ENCODE measurements around the gene NFRKB. TPM values are rescaled to one million over a fixed set of nuclear protein-coding genes. Genes with fewer than 3 reads are reported as not detected.
A peak's percentile ranks its signal among the peaks of the same experiment; 100 is the strongest.
"Not testable (repeated sequence)": the region's sequence is repeated elsewhere in the genome, so short reads cannot be mapped to it uniquely, and the experiment has no call there.

NFRKB gene
- total RNA-seq, 2 donors from 2014 or later, result 29.6 to 34.8 TPM

- Mint-ChIP-seq H3K36me3 (ENCODE audit: insufficient read depth in 2 of 2) (no peaks in the 10 kb centered on the region), H3K27me3 (ENCODE audit: low read depth) (no peaks in the 10 kb centered on the region), H3K27ac (peak overlapping the region; percentile 67), H3K9me3 (no peaks in the 10 kb centered on the region), H3K4me1 (ENCODE audit: low read depth) (peaks cover 30% of the 10 kb centered on the region), H3K4me3 (no peak overlapping the region)
- DNase-seq (no peak), ATAC-seq (replicated peaks in 1 of 2) (no peak)
Measured at GRCh38 chr11:129849447-129850130, 45.8 kb downstream of the NFRKB start.

- not testable (repeated sequence) for H3K27me3 Mint-ChIP-seq (ENCODE audit: low read depth); H3K36me3 Mint-ChIP-seq (ENCODE audit: insufficient read depth in 2 of 2); H3K4me3 Mint-ChIP-seq; DNase-seq; H3K27ac Mint-ChIP-seq; ATAC-seq (replicated peaks in 1 of 2); H3K9me3 Mint-ChIP-seq
- peaks cover 16% of the 10 kb centered on the region for H3K4me1 Mint-ChIP-seq (ENCODE audit: low read depth)
Measured at GRCh38 chr11:129847361-129847760, 48.0 kb downstream of the NFRKB start.

- H3K9me3 Mint-ChIP-seq, result no peaks in the 10 kb centered on the region
- peaks cover 18% of the 10 kb centered on the region for H3K4me1 Mint-ChIP-seq (ENCODE audit: low read depth)
- peak overlapping the region; percentile 68 for H3K27ac Mint-ChIP-seq
- H3K27me3 Mint-ChIP-seq (ENCODE audit: low read depth), result no peaks in the 10 kb centered on the region
- peak overlapping the region in 1 of 2 donors; percentile 68 for H3K4me3 Mint-ChIP-seq
- H3K36me3 Mint-ChIP-seq (ENCODE audit: insufficient read depth in 2 of 2), result no peaks in the 10 kb centered on the region
- peak; percentile 90 to 99 for ATAC-seq (replicated peaks in 1 of 2)
- peak in 1 of 2 donors; percentile 34 for DNase-seq
Measured at GRCh38 chr11:129846508-129847335, 48.7 kb downstream of the NFRKB start.

Other genes with a start within 250 kb of the NFRKB start
- gene TMEM45B, start 79.7 kb downstream of the NFRKB start, total RNA-seq, result 1 to 10 TPM; 2.5 to 3.3 TPM
- 1 to 10 TPM; 5.4 to 5.5 TPM for gene PRDM10, start 107.3 kb upstream of the NFRKB start, total RNA-seq
- 10 to 100 TPM; 37.8 to 44.2 TPM for gene APLP2, start 174.3 kb upstream of the NFRKB start, total RNA-seq

All from activated T-cell treated with anti-CD3 and anti-CD28 coated beads, Interleukin-2, amount 50 U/mL, for 72 hours (primary cell).